Glomerular endothelial cell (primary cell): ENCODE results near the gene SON. TPM values are rescaled to one million over a fixed set of nuclear protein-coding genes. Genes with fewer than 3 reads are reported as not detected.
"Not testable (repeated sequence)": the region's sequence is repeated elsewhere in the genome, so short reads cannot be mapped to it uniquely, and the experiment has no call there.

Experiments
- DNase-seq: peaks from one replicate; pipeline ENCODE4 v3.0.0-alpha.2; 2011; ENCODE audit warnings: low read depth, low spot score; ENCODE audit errors: extremely low read depth
- total RNA-seq: library from RNA; depleted of rRNA; stranded (reverse); fragments of >200 nt; gene quantifications from 2 replicates; pipeline ENCODE4 v1.2.3, GENCODE V29; 2015

SON gene, protein sequence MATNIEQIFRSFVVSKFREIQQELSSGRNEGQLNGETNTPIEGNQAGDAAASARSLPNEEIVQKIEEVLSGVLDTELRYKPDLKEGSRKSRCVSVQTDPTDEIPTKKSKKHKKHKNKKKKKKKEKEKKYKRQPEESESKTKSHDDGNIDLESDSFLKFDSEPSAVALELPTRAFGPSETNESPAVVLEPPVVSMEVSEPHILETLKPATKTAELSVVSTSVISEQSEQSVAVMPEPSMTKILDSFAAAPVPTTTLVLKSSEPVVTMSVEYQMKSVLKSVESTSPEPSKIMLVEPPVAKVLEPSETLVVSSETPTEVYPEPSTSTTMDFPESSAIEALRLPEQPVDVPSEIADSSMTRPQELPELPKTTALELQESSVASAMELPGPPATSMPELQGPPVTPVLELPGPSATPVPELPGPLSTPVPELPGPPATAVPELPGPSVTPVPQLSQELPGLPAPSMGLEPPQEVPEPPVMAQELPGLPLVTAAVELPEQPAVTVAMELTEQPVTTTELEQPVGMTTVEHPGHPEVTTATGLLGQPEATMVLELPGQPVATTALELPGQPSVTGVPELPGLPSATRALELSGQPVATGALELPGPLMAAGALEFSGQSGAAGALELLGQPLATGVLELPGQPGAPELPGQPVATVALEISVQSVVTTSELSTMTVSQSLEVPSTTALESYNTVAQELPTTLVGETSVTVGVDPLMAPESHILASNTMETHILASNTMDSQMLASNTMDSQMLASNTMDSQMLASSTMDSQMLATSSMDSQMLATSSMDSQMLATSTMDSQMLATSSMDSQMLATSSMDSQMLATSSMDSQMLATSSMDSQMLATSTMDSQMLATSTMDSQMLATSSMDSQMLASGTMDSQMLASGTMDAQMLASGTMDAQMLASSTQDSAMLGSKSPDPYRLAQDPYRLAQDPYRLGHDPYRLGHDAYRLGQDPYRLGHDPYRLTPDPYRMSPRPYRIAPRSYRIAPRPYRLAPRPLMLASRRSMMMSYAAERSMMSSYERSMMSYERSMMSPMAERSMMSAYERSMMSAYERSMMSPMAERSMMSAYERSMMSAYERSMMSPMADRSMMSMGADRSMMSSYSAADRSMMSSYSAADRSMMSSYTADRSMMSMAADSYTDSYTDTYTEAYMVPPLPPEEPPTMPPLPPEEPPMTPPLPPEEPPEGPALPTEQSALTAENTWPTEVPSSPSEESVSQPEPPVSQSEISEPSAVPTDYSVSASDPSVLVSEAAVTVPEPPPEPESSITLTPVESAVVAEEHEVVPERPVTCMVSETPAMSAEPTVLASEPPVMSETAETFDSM (N-terminal part only)
- 162 and 208 TPM in 2 replicates for total RNA-seq

DNA sequence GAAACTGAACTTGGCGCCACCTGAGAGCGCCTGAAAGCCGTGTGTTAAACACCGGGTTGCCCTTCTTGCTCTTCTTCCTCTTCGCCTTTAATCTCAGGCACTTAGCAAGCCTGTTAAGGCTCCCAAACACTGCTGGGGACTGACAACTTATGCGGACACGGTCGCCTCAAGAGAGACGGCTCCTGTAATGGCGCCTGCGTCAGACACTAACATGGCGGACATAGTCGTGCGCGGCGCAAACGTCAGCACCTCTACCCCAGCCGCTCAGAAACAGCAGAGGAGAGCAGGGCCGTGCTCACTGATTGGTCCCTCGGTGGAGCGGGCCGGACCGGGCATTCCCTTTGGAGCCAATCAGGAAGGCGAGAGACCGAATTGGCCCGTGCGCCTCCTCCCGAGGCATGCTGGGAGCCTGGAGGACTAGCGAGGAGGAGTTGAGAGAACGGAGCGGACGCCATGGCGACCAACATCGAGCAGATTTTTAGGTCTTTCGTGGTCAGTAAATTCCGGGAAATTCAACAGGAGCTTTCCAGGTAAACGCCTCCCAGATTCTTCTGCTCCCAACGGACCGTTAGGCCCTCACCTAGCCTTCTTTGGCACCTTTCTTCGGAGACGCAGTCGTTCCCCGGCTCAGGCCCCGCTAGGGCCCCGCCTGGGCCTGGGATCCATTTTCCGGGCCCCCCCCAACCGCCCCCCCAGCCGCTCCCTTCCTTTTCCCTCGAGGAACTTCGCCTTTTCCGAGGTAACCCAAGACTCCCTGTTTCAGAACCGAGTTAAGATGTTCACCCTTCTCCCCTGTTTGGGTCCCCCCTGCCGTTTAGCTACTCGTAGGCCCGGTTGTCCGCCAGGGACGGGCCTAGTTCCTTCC, at the start of gene SON:
TSS of gene SON (plus strand) at position 399 of the 865 bp plus-strand sequence. CDS start at position 454, 55 bp downstream.
- peak; percentile 77 for DNase-seq

DNA sequence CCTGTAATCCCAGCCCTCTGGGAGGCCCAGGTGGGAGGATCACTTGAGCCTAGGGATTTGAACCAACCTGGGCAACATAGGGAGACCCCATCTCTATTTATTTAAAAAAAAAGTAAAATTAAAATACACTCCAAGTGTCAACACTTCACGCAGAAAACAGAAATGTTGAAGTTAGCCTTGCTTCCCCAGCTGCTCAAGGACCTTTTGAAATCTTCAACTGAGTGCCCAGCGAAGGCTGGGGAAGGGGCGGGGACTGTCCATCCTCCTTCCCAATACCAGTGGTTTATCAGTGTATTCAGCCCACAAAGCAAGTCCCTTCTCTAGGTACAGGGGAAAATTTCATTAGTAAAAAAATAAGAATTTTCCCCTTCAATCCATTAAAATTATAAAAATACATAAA, 49.1 kb upstream of the SON start:
- DNase-seq = no peak

DNA sequence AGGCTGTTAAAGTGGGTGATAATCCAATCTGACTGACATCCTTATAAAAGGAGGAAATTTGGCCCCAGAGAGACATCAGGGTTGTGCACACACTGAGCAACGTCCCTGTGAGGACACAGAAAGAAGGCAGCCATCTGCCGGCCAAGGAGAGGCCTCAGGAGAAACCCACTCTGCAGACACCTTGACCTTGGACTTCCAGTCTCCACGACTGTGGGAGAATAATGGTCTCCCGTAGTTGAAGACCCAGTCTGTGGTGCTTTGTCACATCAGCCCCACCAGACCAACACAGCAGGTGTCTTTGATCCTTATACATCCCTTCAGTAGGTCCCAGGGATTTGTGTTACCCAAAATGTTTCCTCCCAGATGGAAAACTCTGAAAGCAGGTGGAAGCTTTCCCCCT, 47.1 kb upstream of the SON start:
- DNase-seq = no peak

DNA sequence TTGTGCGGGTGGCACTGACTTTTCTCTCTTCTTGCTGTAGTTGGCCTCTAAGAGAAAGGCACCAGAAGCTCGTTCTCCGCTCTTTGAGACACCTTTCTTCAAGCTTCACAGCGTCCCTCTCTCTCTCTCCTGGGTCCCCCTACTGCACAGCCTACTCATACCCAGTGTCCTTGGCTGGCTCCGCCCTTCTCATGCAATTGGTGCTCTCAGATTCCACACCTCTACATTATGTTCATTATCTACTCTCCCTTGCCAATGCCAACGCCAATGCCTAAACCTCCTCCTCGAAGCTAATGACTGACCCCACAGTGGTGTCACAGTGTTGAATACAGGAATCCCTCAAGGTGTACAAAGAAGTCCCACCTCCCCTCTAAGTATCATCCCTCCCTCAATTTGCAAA, 46.5 kb upstream of the SON start:
- no peak for DNase-seq

DNA sequence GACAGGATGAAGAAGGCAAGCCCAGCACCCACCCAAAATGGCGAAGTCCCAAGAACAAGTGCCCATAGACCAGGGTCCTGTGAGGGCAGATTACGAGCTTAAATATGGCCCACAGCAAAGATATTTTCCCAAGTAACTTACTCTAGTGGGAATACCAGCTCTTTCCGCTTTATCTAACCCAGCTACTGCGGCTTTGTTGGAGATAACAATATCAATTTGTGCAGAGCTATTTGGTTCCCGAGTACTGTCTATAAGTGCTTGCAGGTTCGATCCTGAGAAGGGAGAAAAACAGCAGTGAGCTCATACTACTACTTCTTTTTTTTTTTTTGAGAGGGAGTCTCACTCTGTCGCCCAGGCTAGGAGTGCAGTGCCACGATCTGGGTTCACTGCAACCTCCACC, 37.0 kb upstream of the SON start:
- DNase-seq = no peak

DNA sequence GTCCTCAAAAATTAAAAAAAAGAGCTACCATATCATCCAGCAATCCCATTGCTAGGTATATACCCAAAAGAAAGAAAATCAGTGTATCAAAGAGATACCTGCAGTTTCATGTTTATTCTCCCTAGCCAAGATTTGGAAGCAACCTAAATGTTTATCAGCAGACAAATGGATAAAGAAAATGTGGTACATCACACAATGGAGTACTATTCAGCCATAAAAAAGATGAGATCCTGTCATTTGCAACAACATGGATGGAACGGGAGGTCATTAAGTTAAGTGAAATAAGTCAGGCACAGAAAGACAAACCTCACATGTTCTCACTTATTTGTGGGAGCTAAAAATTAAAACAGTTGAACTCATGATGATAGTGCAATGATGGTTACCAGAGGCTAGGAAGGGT, 35.8 kb upstream of the SON start:
- DNase-seq = not testable (repeated sequence)

DNA sequence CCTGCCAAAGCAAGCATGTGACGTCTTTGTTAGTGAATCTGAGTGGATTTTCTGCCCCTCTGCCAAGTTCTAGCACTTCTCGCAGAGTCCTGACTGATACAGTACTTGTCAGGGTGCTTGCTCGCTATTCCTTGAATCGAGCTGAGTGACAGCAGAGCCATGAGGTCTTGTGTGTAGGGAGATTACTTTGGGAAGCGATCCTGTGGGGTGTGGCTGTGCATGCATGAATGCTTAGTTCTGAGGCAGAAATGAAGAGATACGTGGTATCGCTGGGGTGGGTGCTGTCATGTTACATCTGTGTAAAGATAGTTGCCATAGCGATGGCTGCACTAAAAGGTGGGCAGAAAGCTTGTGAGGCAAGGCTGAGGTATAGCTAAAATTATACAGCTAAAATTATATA, 32.0 kb upstream of the SON start:
- DNase-seq = no peak

DNA sequence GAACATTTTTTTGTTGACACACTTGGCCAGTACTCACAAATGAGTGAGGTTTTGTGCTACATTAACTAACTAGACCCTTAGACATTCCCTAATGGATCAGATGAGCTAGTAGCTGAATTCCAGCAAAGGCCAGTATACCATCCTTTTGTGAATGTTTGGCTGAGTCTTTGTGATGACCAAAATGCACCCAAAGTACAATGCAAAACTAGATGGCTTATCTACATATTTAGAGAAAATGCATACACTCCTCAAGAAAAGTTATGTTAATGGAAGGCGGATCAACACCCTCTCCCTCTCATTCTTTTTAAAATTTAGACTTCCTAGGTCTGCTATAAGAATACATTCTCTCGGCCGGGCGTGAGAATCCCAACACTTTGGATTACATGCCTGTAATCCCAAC, 31.2 kb upstream of the SON start:
- DNase-seq = no peak

DNA sequence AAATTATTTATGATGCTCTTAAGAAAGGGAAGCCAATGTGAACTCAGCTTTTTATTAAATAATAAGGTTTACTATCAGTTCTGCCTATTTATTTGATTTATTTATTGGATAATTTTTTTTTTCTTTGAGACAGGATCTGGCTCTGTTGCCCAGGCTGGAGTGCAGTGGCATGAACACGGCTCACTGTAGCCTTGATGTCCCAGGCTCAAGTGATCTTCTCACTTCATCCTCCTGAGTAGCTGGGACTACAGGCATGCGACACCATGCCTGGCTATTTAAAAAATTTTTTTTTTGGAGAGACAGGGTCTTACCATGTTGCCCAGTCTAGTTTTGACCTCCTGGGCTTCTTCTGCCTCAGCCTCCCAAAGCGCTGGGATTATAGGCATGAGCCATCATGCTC, 30.4 kb upstream of the SON start:
- DNase-seq = no peak

DNA sequence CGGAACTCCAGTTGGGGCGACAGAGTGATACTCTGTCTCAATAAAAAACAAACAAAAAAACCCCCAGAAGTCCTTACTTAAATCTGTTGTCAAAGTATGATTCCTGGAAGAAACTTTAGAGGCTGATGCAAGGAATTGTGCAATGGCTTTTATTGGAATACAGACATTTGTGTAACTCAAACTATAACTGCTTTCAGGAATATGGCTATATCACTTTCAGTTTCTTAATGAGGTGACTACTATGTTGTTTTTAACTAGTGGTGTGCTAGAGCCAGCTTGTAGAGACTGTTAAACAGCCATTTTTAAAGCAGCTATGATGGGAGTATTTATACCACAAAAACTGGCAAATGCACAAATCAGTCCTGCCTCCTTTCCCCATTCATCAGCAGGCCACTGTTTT, 28.6 kb upstream of the SON start:
- DNase-seq = no peak

DNA sequence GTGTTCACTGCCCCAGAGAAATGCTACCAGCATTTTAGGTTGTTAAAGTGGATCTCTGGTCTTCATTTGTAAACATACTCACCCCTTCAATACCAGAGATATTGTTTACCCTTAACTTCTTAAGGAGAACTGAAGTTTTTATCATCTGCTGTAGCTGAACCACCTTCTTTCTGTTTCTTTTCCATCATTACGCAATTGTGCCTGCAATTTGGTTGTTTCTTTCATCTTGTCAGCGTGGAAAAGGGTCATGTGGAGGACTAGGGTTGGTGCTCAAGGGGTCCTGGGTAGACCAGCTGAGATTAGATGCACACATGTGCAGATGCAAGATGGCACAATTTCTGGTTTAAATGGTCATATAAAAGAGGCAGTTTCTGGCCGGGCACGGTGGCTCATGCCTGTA, 23.9 kb upstream of the SON start:
- no peak for DNase-seq

DNA sequence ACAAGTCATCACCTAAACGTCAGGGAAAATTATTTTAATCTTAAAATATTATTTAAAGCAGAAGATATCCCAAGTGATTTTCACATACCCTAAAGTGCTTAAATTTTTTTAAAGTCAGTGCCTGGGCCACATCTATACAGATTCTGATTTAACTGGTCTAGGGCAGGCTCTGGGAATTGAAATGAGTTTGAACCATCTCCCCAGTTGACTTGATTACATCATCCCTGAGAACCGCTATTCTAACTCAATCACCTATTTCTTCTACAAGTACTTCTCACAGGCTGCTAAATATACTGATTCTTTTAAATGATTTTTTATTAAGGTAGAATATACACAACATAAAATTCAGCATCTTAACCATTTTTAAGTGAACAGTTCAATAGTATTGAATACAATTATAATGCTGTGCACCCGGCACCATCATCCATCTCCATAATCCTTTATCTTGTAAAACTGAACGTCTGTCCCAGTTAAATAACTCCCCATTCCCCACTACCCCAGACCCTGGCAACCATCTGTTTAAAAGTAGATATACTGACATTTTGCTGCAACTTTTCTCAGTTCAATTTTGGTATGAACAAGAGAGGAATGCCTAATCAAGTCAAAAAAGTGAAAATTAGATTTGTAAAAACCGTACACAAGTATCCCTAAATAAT, 20.4 kb upstream of the SON start:
- no peak for DNase-seq

DNA sequence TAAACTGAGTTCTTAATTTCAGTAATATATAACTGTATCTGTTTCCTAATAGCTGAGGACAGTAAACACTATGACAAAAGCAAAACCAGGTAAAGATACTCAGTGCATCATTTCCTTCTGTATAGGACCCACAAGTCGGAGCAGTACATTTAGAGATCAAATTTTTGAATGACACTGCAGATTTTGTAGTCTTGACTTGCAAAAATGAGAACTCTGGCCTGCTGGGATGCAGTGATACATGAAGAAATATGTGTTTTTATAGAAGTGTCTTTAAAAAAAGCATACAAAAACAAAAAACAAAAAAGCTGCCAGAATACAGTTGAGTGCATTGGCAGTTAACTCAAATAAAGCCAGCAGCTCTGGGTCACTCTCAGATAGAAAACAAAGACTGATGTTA, 19.9 kb upstream of the SON start:
- no peak for DNase-seq

DNA sequence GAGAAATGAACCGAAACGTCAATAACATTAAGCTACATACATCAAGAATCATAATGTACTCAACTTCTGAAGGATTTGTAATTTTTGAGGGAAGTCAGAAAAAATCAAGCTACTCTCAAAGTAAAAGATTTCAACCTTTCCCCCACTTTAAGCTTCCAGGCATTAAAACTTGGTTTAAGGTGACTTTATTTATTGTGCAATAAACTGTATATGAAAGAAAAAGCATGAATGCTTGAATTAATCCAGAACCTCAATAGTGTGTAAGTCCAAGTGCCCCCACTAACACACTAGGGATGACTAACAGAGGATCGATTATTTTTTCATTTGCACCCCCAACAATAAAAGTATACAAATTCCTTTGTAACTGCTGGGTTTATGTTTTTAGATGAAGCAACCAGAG, 11.8 kb upstream of the SON start:
- no peak for DNase-seq

DNA sequence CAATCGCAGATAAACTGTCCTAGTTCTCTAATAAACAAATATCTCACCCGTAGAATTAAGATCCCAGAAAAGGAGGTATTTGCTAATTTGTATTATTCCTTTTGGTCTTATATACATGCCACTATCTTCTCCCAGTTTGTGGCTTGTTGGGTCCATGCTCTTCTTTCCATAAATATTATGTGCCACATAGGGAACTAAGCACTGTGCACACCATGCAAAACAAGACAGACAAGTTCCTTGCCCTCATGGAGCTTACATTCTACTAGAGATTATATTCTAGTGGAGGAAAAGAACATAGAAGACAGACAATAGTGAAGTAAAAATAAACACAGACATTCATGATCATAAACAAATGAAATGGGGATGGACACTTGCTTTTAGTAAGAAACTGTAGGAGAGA, 5.6 kb upstream of the SON start:
- no peak for DNase-seq

DNA sequence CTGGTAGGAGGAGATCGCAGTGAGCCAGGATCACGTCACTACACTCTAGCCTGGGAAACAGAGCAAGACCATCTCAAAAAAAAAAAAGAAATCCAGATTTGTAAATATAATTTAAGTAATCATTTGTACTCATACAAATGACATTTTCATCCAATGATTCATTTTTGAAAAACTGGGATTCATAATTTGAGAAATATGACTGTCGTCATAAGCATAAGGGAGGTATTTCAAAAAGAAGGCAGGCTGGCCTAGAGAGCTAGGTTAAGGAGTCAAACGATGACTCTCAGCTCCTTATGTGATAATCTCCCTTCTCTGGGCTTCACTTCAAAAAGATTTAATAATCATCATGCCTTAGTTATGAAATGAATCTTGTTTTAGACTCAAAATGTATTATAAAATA, 3.2 kb upstream of the SON start:
- DNase-seq = no peak

DNA sequence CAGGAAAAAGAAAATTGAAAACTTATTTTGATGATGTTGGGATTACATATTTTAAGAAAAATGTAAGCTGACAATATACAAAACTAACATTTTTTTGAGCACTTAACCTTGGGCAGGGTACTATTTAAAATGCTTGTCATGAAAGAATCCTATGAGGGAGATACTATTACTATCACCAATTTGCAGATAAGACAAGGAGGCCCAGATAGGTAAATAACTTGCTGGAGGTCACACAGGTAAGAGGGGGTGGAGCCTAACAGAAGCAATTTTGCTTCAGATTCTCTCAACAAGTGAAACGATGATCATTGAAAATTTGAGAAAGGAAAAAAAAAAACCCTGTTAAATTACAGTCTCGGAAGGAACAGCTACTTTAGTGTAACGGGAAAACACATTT, 2.1 kb upstream of the SON start:
- no peak for DNase-seq

DNA sequence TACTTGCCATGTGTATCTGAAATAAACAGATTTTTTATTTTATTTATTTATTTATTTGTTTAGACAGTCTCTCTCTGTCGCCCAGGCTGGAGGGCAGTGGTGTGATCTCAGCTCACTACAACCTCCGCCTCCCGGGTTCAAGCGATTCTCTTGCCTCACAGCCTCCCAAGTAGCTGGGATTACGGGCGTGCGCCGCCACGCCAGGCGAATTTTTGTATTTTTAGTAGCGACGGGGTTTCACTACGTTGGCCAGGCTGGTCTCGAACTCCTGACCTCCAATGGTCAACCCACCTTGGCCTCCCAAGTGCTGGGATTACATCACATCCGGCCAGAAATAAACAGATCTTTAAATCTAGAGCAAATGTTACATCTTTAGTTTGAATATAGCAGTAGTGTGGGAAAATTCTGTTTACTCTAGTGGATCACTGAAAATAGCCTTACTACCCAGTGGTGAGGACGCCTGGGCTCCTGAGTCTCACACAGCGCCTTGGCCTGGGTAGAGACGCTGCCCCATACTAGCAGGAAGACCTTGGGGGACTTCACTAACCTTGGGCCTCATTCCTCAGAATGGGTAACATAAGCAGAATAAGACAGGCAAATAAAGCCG, 1.6 kb upstream of the SON start:
- DNase-seq = no peak
